CD8-positive, alpha-beta memory T cell (primary cell): ENCODE measurements around the gene OSBPL3. TPM values are rescaled to one million over a fixed set of nuclear protein-coding genes. Genes with fewer than 3 reads are reported as not detected.

Source experiments
- CTCF ChIA-PET: fragments of 350-600 bp; sonication (Branson Sonifier 250); formaldehyde crosslinking; loops from one replicate; lab custom pipeline; 2021; ENCODE audit warnings: antibody characterized with exemption; lab: Charles Lee
- POLR2A ChIA-PET: fragments of 350-600 bp; sonication (Branson Sonifier 250); formaldehyde crosslinking; loops from one replicate; lab custom pipeline; 2021; ENCODE audit warnings: antibody characterized with exemption; lab: Charles Lee
- DNase-seq, 5 donors: peaks; one replicate each; pipeline versions ENCODE4 v3.0.0 to v3.0.0-alpha.2; 2020 to 2022; ENCODE audit warnings: mixed read lengths in 1 of 5
- H3K27ac ChIP-seq: one replicate; pipeline ENCODE4 v1.7.0; 2013; ENCODE audit warnings: low read depth, mild to moderate bottlenecking, low read length, moderate library complexity
- H3K27me3 ChIP-seq: 2 replicates; pipeline ENCODE4 v1.7.0; 2013; ENCODE audit warnings: low read length, mild to moderate bottlenecking; ENCODE audit not compliant: insufficient read depth, poor library complexity, severe bottlenecking
- H3K36me3 ChIP-seq: 2 replicates; pipeline ENCODE4 v1.7.0; 2013; ENCODE audit warnings: mild to moderate bottlenecking, low read length, moderate library complexity; ENCODE audit not compliant: insufficient read depth
- H3K4me1 ChIP-seq: 2 replicates; pipeline ENCODE4 v1.7.0; 2013; ENCODE audit warnings: mild to moderate bottlenecking, low read length, moderate library complexity; ENCODE audit not compliant: insufficient read depth
- H3K4me3 ChIP-seq: 2 replicates; pipeline ENCODE4 v1.7.0; 2013; ENCODE audit warnings: mild to moderate bottlenecking, low read length
- H3K9me3 ChIP-seq: 2 replicates; pipeline ENCODE4 v1.7.0; 2013; ENCODE audit warnings: mild to moderate bottlenecking, low read length
- H3K27ac Mint-ChIP-seq, 8 donors: one replicate each; pipeline ENCODE4 v1.8.0; 2020 to 2021; ENCODE audit warnings: mixed read lengths in 8 of 8, mild to moderate bottlenecking in 6 of 8, inconsistent platforms in 3 of 8, moderate library complexity in 3 of 8
- H3K27me3 Mint-ChIP-seq, 2 donors: one replicate each; pipeline ENCODE4 v1.8.0; 2020 to 2021; ENCODE audit warnings: mixed read lengths in 2 of 2, mild to moderate bottlenecking in 1 of 2, moderate library complexity in 1 of 2
- H3K36me3 Mint-ChIP-seq, 3 donors: one replicate each; pipeline ENCODE4 v1.8.0; 2020 to 2021; ENCODE audit warnings: mixed read lengths in 3 of 3, inconsistent platforms in 1 of 3, mild to moderate bottlenecking in 1 of 3
- H3K4me1 Mint-ChIP-seq, 3 donors: one replicate each; pipeline ENCODE4 v1.8.0; 2020 to 2021; ENCODE audit warnings: mixed read lengths in 3 of 3, inconsistent platforms in 1 of 3, mild to moderate bottlenecking in 1 of 3
- H3K4me3 Mint-ChIP-seq, 7 donors: one replicate each; pipeline ENCODE4 v1.8.0; 2020 to 2021; ENCODE audit warnings: mixed read lengths in 7 of 7, mild to moderate bottlenecking in 6 of 7, moderate library complexity in 4 of 7, inconsistent platforms in 2 of 7
- H3K9me3 Mint-ChIP-seq, 5 donors: one replicate each; pipeline ENCODE4 v1.8.0; 2020 to 2022; ENCODE audit warnings: mixed read lengths in 5 of 5, mild to moderate bottlenecking in 3 of 5, moderate library complexity in 2 of 5, inconsistent platforms in 1 of 5
- polyA plus RNA-seq: library from polyadenylated mRNA; unstranded; fragments of 300-500 nt; fragmentation: Illumina TruSeq; gene quantifications from one replicate; pipeline ENCODE4 v1.2.3, GENCODE V29; 2021
- total RNA-seq, 2 experiments: library from RNA; stranded (reverse); gene quantifications; one replicate each; pipeline ENCODE4 v1.2.3, GENCODE V29; 2021

OSBPL3 gene
- total and polyA plus RNA-seq, 3 experiments from 2014 or later = 16.4 to 72.5 (median 71.7) TPM

DNA sequence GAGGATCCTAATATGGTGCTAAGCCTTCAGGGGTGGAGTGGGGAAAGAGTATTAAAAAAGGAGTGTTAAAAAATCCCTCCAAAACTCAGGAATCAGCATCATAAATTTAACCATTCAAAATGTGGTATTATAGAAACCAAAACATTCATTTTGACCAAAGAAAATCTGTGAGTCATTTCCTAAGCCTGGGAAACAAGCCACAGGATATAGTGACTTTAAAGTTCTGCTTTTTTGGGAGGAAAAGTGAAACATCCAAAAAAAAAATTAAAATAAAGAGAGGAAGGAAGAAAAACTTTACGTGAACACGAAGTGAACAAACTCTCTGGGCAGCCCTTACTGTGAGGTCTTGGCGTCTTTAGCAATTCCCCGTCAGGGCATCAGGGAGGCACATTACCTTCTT is 148.7 kb downstream of the OSBPL3 start:
- no peak for DNase-seq
- H3K4me3 ChIP-seq = no peak overlapping the region
- no peaks in the 10 kb centered on the region for H3K9me3 ChIP-seq
- no peaks in the 10 kb centered on the region for H3K36me3 ChIP-seq
- Mint-ChIP-seq H3K9me3 (no peaks in the 10 kb centered on the region), H3K36me3 (peaks cover 4 to 55% (median 19%) of the 10 kb centered on the region in 3 donors), H3K27me3 (peaks cover 0 to 2% of the 10 kb centered on the region in 2 donors), H3K27ac (peak overlapping the region in 1 of 8 donors; percentile 37), H3K4me1 (peaks cover 34 to 40% (median 36%) of the 10 kb centered on the region in 3 donors), H3K4me3 (no peak overlapping the region)
- CTCF ChIA-PET = interaction anchor here (1.2 kb wide), 2 partner anchors 10 to 199 kb away, joined by 3 to 7 read pairs; no protein-coding TSS in a partner anchor
- peaks cover 25% of the 10 kb centered on the region for H3K4me1 ChIP-seq
- no peak overlapping the region for H3K27ac ChIP-seq
- no peaks in the 10 kb centered on the region for H3K27me3 ChIP-seq
- POLR2A ChIA-PET = no interaction called here

DNA sequence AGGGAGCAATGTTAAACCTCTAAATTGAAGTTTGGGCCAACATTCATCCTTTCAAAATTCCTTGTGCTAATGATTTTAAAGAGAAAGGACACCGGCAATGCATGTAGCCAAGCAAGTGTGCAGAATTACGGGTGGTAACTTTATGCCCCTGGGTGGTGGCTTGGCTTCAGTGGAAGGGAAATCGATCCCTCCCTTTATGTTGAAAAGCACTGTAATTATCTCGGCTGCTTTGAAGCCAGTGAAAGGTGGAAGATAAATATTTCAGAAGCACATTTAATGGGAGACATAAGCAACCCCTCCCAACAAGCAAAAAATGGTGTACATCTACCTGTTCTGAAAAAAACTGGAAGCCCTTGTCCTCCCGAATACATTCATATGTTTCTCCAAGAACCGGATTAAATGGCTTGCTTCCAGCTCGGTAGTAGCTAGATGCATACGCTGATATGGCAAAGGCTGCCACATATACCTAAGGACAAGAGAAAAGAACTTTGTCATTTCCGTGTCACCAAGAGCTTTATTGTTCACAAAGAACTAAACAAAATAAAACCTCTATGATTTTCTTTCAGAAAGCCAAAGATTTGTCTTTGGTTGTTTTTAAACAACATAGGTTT is 149.4 kb downstream of the OSBPL3 start:
- Mint-ChIP-seq H3K27me3 (peaks cover 0 to 2% of the 10 kb centered on the region in 2 donors), H3K4me3 (no peak overlapping the region), H3K27ac (peak overlapping the region in 2 of 8 donors; percentile 35 to 88), H3K36me3 (peaks cover 4 to 55% (median 19%) of the 10 kb centered on the region in 3 donors), H3K9me3 (no peaks in the 10 kb centered on the region), H3K4me1 (peaks cover 34 to 40% (median 36%) of the 10 kb centered on the region in 3 donors)
- ChIA-PET CTCF (interaction anchor here (1.2 kb wide), 1 partner anchor 199 kb away, joined by 3 read pairs; no protein-coding TSS in a partner anchor), POLR2A (no interaction called here)
- Histone ChIP-seq H3K4me3 (no peak overlapping the region), H3K36me3 (no peaks in the 10 kb centered on the region), H3K4me1 (peaks cover 25% of the 10 kb centered on the region), H3K27me3 (no peaks in the 10 kb centered on the region), H3K9me3 (no peaks in the 10 kb centered on the region), H3K27ac (no peak overlapping the region)
- DNase-seq = no peak

DNA sequence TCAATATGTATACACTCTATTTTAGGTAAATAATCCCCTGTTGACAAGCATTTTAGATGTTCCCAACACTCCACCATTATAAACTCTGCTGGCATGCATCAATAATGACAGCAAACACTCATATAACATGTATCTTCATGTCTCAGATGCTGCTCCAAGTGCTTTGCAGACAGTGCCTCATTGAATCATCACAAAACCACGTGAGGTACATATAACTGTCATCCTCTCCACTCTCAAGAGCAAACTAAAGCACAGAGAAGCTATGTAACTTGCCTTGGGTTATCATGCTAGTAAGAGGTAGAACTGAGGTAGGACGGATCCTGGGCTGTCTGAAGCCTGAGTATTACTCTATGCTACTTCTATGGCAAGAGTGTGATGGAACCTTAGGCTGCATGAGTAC is 150.2 kb downstream of the OSBPL3 start:
- no peak overlapping the region for H3K27ac ChIP-seq

DNA sequence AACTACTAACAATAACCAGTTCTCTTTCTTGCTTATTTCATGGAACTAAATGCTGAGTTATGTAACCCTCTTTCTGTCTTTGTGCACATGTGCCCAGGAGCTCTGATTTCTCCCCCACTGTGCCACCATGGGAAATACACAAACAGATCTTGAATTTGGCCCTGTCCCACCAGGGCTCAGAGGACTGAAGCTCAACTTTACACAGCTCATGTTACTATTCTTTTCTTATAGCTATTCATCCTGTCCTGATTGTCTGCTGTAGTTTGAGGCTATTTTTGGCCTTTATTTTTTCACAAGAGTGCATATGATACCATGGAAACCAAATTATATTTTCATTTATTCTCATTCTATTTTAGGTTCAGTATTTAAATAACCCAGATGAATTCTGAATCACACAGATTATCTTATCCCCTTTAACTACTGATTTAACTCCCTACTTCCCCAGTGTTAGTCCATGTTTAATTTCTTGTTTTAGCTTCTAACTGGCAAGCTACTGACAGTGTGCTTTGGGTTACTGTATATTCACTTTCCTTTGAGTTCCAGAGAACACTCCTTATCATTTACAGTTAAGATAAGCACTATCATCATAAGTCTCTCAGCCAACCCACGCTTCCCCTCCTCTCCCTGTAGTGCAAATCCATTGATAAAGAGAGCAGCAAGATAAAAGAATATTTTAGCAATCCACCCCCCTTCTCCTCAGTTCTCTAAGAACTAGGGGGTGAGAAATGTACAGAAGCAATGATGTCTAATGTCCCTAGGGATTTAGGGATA is 150.9 kb downstream of the OSBPL3 start:
- Histone ChIP-seq H3K4me3 (no peak overlapping the region), H3K4me1 (peaks cover 28% of the 10 kb centered on the region), H3K36me3 (no peaks in the 10 kb centered on the region), H3K9me3 (no peaks in the 10 kb centered on the region), H3K27me3 (no peaks in the 10 kb centered on the region), H3K27ac (no peak overlapping the region)
- H3K27me3 Mint-ChIP-seq = peaks cover 0 to 2% of the 10 kb centered on the region in 2 donors
- peaks cover 4 to 57% (median 23%) of the 10 kb centered on the region in 3 donors for H3K36me3 Mint-ChIP-seq
- peak overlapping the region; percentile 12 to 82 (median 56) for H3K27ac Mint-ChIP-seq
- H3K4me3 Mint-ChIP-seq = no peak overlapping the region
- H3K4me1 Mint-ChIP-seq = peaks cover 43 to 50% (median 45%) of the 10 kb centered on the region in 3 donors
- POLR2A ChIA-PET = no interaction called here
- H3K9me3 Mint-ChIP-seq = no peaks in the 10 kb centered on the region
- CTCF ChIA-PET = interaction anchor here (0.9 to 1.0 kb wide), 3 partner anchors 17 to 264 kb away, joined by 3 read pairs; no protein-coding TSS in a partner anchor
- no peak for DNase-seq

More for the DNA sequence above, 150.2 kb downstream of the OSBPL3 start:
- Mint-ChIP-seq H3K27ac (no peak overlapping the region), H3K27me3 (peaks cover 0 to 2% of the 10 kb centered on the region in 2 donors), H3K9me3 (no peaks in the 10 kb centered on the region), H3K36me3 (peaks cover 4 to 56% (median 21%) of the 10 kb centered on the region in 3 donors), H3K4me3 (no peak overlapping the region), H3K4me1 (peaks cover 37 to 44% (median 40%) of the 10 kb centered on the region in 3 donors)
- Histone ChIP-seq H3K9me3 (no peaks in the 10 kb centered on the region), H3K27me3 (no peaks in the 10 kb centered on the region), H3K4me3 (no peak overlapping the region), H3K36me3 (no peaks in the 10 kb centered on the region), H3K4me1 (peaks cover 28% of the 10 kb centered on the region)
- DNase-seq = no peak
- CTCF ChIA-PET = no interaction called here
- POLR2A ChIA-PET = no interaction called here

DNA sequence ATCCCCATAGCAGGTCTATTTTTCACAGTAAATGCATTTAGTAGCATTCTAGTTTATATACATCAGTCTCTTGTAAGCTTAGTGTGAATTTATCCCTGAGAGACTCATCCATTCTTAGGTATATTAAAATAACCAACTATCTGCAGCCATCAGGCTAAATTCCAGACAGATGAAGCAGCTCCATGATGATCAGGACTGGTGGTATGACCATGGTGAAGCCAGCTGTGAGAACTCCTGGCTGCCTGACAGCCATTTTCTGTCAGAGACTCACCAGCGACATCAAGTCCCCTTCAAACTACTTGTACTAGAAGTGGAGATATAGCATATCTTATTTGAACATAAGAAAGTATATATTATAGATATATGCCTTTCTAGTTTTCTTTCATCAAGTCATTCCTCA is 152.4 kb downstream of the OSBPL3 start:
- CTCF ChIA-PET = interaction anchor here (1.1 to 3.3 kb wide), 6 partner anchors 9 to 266 kb away, joined by 3 to 18 read pairs (median 4); partner anchors contain the start of gene OSBPL3
- POLR2A ChIA-PET = no interaction called here
- Mint-ChIP-seq H3K4me1 (peaks cover 52 to 65% (median 57%) of the 10 kb centered on the region in 3 donors), H3K36me3 (peaks cover 0 to 49% (median 19%) of the 10 kb centered on the region in 3 donors), H3K27me3 (peaks cover 0 to 2% of the 10 kb centered on the region in 2 donors), H3K4me3 (peak overlapping the region in 2 of 7 donors; percentile 65), H3K27ac (peak overlapping the region; percentile 19 to 98 (median 94)), H3K9me3 (no peaks in the 10 kb centered on the region)
- DNase-seq = no peak
- Histone ChIP-seq H3K36me3 (no peaks in the 10 kb centered on the region), H3K27me3 (no peaks in the 10 kb centered on the region), H3K4me1 (peaks cover 28% of the 10 kb centered on the region), H3K9me3 (no peaks in the 10 kb centered on the region), H3K4me3 (no peak overlapping the region), H3K27ac (no peak overlapping the region)

DNA sequence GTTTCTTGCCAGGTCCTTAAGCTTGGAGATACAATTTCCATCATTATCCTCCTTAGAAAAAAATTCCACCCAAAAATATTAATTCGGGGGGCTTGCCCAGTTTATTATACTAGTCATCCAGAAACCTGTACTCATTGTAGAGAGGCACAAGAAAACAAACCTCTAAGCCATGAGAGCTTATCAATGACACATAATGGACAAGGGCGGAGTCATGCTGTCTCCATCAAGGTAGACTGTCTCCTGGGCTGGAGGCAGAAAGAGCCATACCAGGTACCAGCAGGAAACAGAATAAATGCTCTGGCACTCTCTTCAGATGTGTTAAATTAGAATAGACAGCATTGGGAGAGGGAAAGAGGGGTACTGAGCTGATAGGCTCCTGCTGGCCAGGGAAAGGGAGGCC is 153.0 kb downstream of the OSBPL3 start:
- Histone ChIP-seq H3K36me3 (no peaks in the 10 kb centered on the region), H3K4me3 (no peak overlapping the region), H3K27me3 (no peaks in the 10 kb centered on the region), H3K4me1 (peaks cover 29% of the 10 kb centered on the region), H3K27ac (no peak overlapping the region), H3K9me3 (no peaks in the 10 kb centered on the region)
- DNase-seq = no peak
- Mint-ChIP-seq H3K4me1 (peaks cover 53 to 67% (median 63%) of the 10 kb centered on the region in 3 donors), H3K36me3 (peaks cover 0 to 47% (median 19%) of the 10 kb centered on the region in 3 donors), H3K9me3 (no peaks in the 10 kb centered on the region), H3K4me3 (peak overlapping the region in 6 of 7 donors; percentile 65 to 83 (median 73)), H3K27ac (peak overlapping the region; percentile 89 to 98 (median 94)), H3K27me3 (peaks cover 0 to 2% of the 10 kb centered on the region in 2 donors)
- ChIA-PET POLR2A (interaction anchor here (1.8 kb wide), 1 partner anchor 297 kb away, joined by 4 read pairs; no protein-coding TSS in a partner anchor), CTCF (interaction anchor here (1.1 to 3.3 kb wide), 8 partner anchors 10 to 272 kb away, joined by 3 to 18 read pairs (median 4); partner anchors contain the start of gene OSBPL3)

DNA sequence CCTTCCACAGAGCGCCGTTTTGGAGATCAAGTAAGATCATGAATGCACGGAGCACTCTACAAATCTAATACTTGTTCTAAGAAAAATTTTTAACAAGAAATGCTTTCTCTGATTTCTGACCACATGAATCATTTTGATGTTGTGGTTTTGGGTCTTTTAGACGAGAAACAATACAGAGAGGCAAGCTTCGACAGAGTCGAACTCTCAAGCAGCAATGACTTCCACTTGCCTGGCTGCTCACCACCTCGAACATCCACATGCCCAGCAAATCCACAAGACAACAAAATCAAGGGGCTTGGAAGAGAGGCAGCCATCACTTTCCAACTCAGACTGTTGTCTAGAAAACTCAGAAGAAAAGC is 153.3 kb downstream of the OSBPL3 start:
- Histone ChIP-seq H3K36me3 (no peaks in the 10 kb centered on the region), H3K4me3 (peak overlapping the region; percentile 17), H3K9me3 (no peaks in the 10 kb centered on the region), H3K27ac (no peak overlapping the region), H3K27me3 (no peaks in the 10 kb centered on the region), H3K4me1 (peaks cover 33% of the 10 kb centered on the region)
- Mint-ChIP-seq H3K9me3 (no peaks in the 10 kb centered on the region), H3K4me3 (peak overlapping the region in 6 of 7 donors; percentile 65 to 83 (median 73)), H3K36me3 (peaks cover 0 to 43% (median 19%) of the 10 kb centered on the region in 3 donors), H3K27me3 (peaks cover 0 to 2% of the 10 kb centered on the region in 2 donors), H3K27ac (peak overlapping the region; percentile 89 to 98 (median 94)), H3K4me1 (peaks cover 57 to 71% (median 67%) of the 10 kb centered on the region in 3 donors)
- CTCF ChIA-PET = interaction anchor here (1.1 to 3.3 kb wide), 8 partner anchors 10 to 272 kb away, joined by 3 to 18 read pairs (median 4); partner anchors contain the start of gene OSBPL3
- POLR2A ChIA-PET = interaction anchor here (1.8 kb wide), 1 partner anchor 298 kb away, joined by 4 read pairs; no protein-coding TSS in a partner anchor
- peak in 2 of 5 donors; percentile 26 to 33 for DNase-seq
